Measurements from ENCODE around the gene SCN2A. TPM values are rescaled to one million over a fixed set of nuclear protein-coding genes. Genes with fewer than 3 reads are reported as not detected.
A peak's percentile ranks its signal among the peaks of the same experiment; 100 is the strongest.

The SCN2A gene
- total RNA-seq, 1 experiment from 2014 or later, result 0.24 TPM

- Histone ChIP-seq H3K9ac (ENCODE audit: extremely low read depth, insufficient read length, low read length) (no peak overlapping the region), H3K27ac (ENCODE audit: insufficient read length, low read depth, low read length) (no peak overlapping the region), H3K18ac (ENCODE audit: insufficient read length, low read depth, low read length) (no peak overlapping the region), H3K79me2 (ENCODE audit: insufficient read depth, low read length) (no peaks in the 10 kb centered on the region), H4K91ac (ENCODE audit: insufficient read length, low read depth, low read length) (no peak overlapping the region), H2BK120ac (ENCODE audit: low read depth, low read length, poor library complexity, severe bottlenecking) (no peak overlapping the region), H3K4ac (ENCODE audit: low read depth, low read length) (no peak overlapping the region), H2BK12ac (ENCODE audit: insufficient read length, low read depth, low read length) (no peak overlapping the region), H2BK15ac (ENCODE audit: low read depth, low read length) (no peak overlapping the region), H4K20me1 (ENCODE audit: control insufficient read depth, insufficient read depth, insufficient read length) (no peaks in the 10 kb centered on the region), H3K23me2 (ENCODE audit: insufficient read length, low read depth, low read length, poor library complexity, severe bottlenecking) (no peaks in the 10 kb centered on the region), H3K56ac (ENCODE audit: insufficient read length, low read depth, low read length) (no peak overlapping the region), H3K27me3 (ENCODE audit: insufficient read depth, low read length) (no peaks in the 10 kb centered on the region), H3T11ph (ENCODE audit: low read length) (no peak overlapping the region), H3K14ac (ENCODE audit: insufficient read depth, low read length) (no peak overlapping the region), H3K9me3 (ENCODE audit: control insufficient read depth, low read depth, low read length) (no peaks in the 10 kb centered on the region), H4K5ac (ENCODE audit: insufficient read length, low read depth, low read length) (no peak overlapping the region), H3K23ac (ENCODE audit: insufficient read length, low read depth, low read length) (no peak overlapping the region), H3K4me2 (ENCODE audit: insufficient read depth, insufficient read length, low read length) (no peak overlapping the region), H4K8ac (replicated peaks; ENCODE audit: insufficient read length, low read depth, low read length) (no peak overlapping the region), H2AK5ac (ENCODE audit: insufficient read length, low read length) (no peak overlapping the region), H2BK5ac (ENCODE audit: insufficient read length, low read length) (no peak overlapping the region), H2AFZ (ENCODE audit: low read length) (no peak overlapping the region), H3K79me1 (ENCODE audit: insufficient read depth, low read depth, low read length, poor library complexity, severe bottlenecking) (no peaks in the 10 kb centered on the region), H2BK20ac (ENCODE audit: low read depth, low read length, poor library complexity, severe bottlenecking) (no peak overlapping the region), H3K4me1 (ENCODE audit: insufficient read depth, low read length) (peaks cover 3% of the 10 kb centered on the region; the same call in 1 of the 2 replicates)
- Mint-ChIP-seq H3K9me3 (no peaks in the 10 kb centered on the region; a peak in 1 of 5 replicates), H3K27me3 (ENCODE audit: low read depth) (no peaks in the 10 kb centered on the region), H3K4me1 (peaks cover 41 to 44% of the 10 kb centered on the region in 2 experiments), H3K4me3 (no peak overlapping the region; a peak in 1 of 5 replicates), H3K27ac (peak overlapping the region in 2 of 3 experiments; percentile 39 to 89; a peak in 4 of 7 replicates), H3K36me3 (ENCODE audit: insufficient read depth in 1 of 3, low read depth in 3 of 3) (no peaks in the 10 kb centered on the region)
- DNase-seq, result no peak
- WGBS (ENCODE audit: extremely low coverage, insufficient read length, low lambda C conversion rate), result no CpG with 5 or more reads among the region's 5 CpGs
- no peak for TF ChIP-seq CTCF (conservative IDR thresholded peaks at IDR 0.05)
Observed at GRCh38 chr2:165373278-165374010, 134.2 kb downstream of the SCN2A start.

Data from H9 (cell line).